CD14-positive monocyte (primary cell): ENCODE data around the gene CCDC33. TPM values are rescaled to one million over a fixed set of nuclear protein-coding genes. Genes with fewer than 3 reads are reported as not detected.

ENCODE experiments used
- DNase-seq, 3 donors: peaks; one replicate each; pipeline ENCODE4 v3.0.0-alpha.2; 2011 to 2022
- H2AFZ ChIP-seq: 2 replicates; pipeline ENCODE4 v1.6.0; 2012; ENCODE audit warnings: mild to moderate bottlenecking, low read depth, low read length, inconsistent platforms; ENCODE audit not compliant: insufficient read depth, poor library complexity, severe bottlenecking
- H3K27ac ChIP-seq, 2 donors: 1 replicate in 1 of 2; 2 replicates in 1 of 2; pipeline ENCODE4 v1.5.1; 2012 to 2013; ENCODE audit warnings: low read length in 2 of 2, control low read depth in 1 of 2, inconsistent platforms in 1 of 2, low read depth in 1 of 2, mild to moderate bottlenecking in 1 of 2
- H3K27me3 ChIP-seq, 2 donors: one replicate each; pipeline versions ENCODE4 v1.6.0 to v1.6.1; 2011 to 2013; ENCODE audit warnings: low read length in 2 of 2; ENCODE audit not compliant: control insufficient read depth in 2 of 2, insufficient read depth in 2 of 2
- H3K36me3 ChIP-seq, 2 donors: replicated peaks in 1 of 2; 1 replicate in 1 of 2; 2 replicates in 1 of 2; pipeline versions ENCODE4 v1.5.1 to v1.6.1; 2012 to 2013; ENCODE audit warnings: low read length in 2 of 2, control low read depth in 1 of 2, inconsistent platforms in 1 of 2, mild to moderate bottlenecking in 1 of 2; ENCODE audit not compliant: insufficient read depth in 2 of 2, control insufficient read depth in 1 of 2
- H3K4me1 ChIP-seq, 2 donors: 1 replicate in 1 of 2; 2 replicates in 1 of 2; pipeline versions ENCODE4 v1.5.1 to v1.6.1; 2012 to 2013; ENCODE audit warnings: low read length in 2 of 2, control low read depth in 1 of 2, inconsistent platforms in 1 of 2, mild to moderate bottlenecking in 1 of 2, moderate library complexity in 1 of 2; ENCODE audit not compliant: insufficient read depth in 2 of 2, control insufficient read depth in 1 of 2
- H3K4me2 ChIP-seq: replicated peaks from 2 replicates; pipeline ENCODE3; 2012; ENCODE audit warnings: low read length, moderate library complexity, mild to moderate bottlenecking; ENCODE audit not compliant: poor library complexity, severe bottlenecking; ENCODE audit errors: extremely low read depth
- H3K4me3 ChIP-seq, 3 experiments: fragments of 200-600 bp in 1 of 3; sonication (generic) in 1 of 3; replicated peaks in 1 of 3; 1 replicate in 2 of 3; 2 replicates in 1 of 3; pipeline ENCODE4 v1.5.1; 2011 to 2013; ENCODE audit warnings: low read length in 3 of 3, mild to moderate bottlenecking in 3 of 3, control low read depth in 2 of 3, low read depth in 2 of 3, inconsistent platforms in 1 of 3, moderate library complexity in 1 of 3
- H3K79me2 ChIP-seq: 2 replicates; pipeline ENCODE4 v1.6.0; 2012; ENCODE audit warnings: mild to moderate bottlenecking, control low read depth, inconsistent platforms, low read length, moderate library complexity; ENCODE audit not compliant: insufficient read depth
- H3K9ac ChIP-seq: 2 replicates; pipeline ENCODE4 v1.6.0; 2017; ENCODE audit warnings: low read length, mild to moderate bottlenecking; ENCODE audit not compliant: insufficient read depth, poor library complexity, severe bottlenecking
- H3K9me3 ChIP-seq, 2 donors: replicated peaks in 1 of 2; 1 replicate in 1 of 2; 2 replicates in 1 of 2; pipeline versions ENCODE4 v1.5.1 to v1.6.1; 2012 to 2013; ENCODE audit warnings: low read length in 2 of 2, control low read depth in 1 of 2; ENCODE audit not compliant: control insufficient read depth in 1 of 2, insufficient read depth in 1 of 2
- H4K20me1 ChIP-seq: 2 replicates; pipeline ENCODE4 v1.6.0; 2012; ENCODE audit warnings: mild to moderate bottlenecking, low read length, control low read depth, moderate library complexity; ENCODE audit not compliant: insufficient read depth
- H3K27ac Mint-ChIP-seq, 7 donors: one replicate each; pipeline ENCODE4 v1.8.0; 2020; ENCODE audit warnings: mild to moderate bottlenecking in 7 of 7, mixed read lengths in 7 of 7, moderate library complexity in 6 of 7, inconsistent platforms in 2 of 7
- H3K27me3 Mint-ChIP-seq, 3 donors: one replicate each; pipeline ENCODE4 v1.8.0; 2021 to 2022; ENCODE audit warnings: low read depth in 3 of 3, mild to moderate bottlenecking in 3 of 3, mixed read lengths in 3 of 3, moderate library complexity in 3 of 3, inconsistent platforms in 1 of 3
- H3K36me3 Mint-ChIP-seq, 2 donors: one replicate each; pipeline ENCODE4 v1.8.0; 2020; ENCODE audit warnings: mixed read lengths in 2 of 2, inconsistent platforms in 1 of 2, mild to moderate bottlenecking in 1 of 2
- H3K4me1 Mint-ChIP-seq: one replicate; pipeline ENCODE4 v1.8.0; 2020; ENCODE audit warnings: mild to moderate bottlenecking, mixed read lengths
- H3K4me3 Mint-ChIP-seq, 2 donors: one replicate each; pipeline ENCODE4 v1.8.0; 2020; ENCODE audit warnings: mild to moderate bottlenecking in 2 of 2, mixed read lengths in 2 of 2, moderate library complexity in 1 of 2
- H3K9me3 Mint-ChIP-seq, 7 donors: one replicate each; pipeline ENCODE4 v1.8.0; 2020 to 2022; ENCODE audit warnings: mixed read lengths in 7 of 7, mild to moderate bottlenecking in 6 of 7, moderate library complexity in 6 of 7, inconsistent platforms in 2 of 7
- WGBS: methylation state at CpG from one replicate; pipeline ENCODE4 v1.1.5; 2013; ENCODE audit warnings: missing lambda C conversion rate; ENCODE audit not compliant: insufficient coverage; 5-methylcytosine and 5-hydroxymethylcytosine counted together
- intact Hi-C, 2 donors: fragments of 100-400 bp; cut with micrococcal nuclease; formaldehyde crosslinking; loops; one replicate each; pipeline versions ENCODE4 v1.15.0 to v1.15.1; 2023
- polyA plus RNA-seq, 3 donors: library from polyadenylated mRNA; depleted of rRNA in 1 of 3; unstranded in 2 of 3; stranded (reverse) in 1 of 3; fragments of 300-500 nt in 2 of 3; fragments of >200 nt in 1 of 3; fragmentation: Illumina TruSeq in 2 of 3; gene quantifications; 1 replicate in 2 of 3; 2 replicates in 1 of 3; pipeline ENCODE4 v1.2.3, GENCODE V29; 2012 to 2021
- TF ChIP-seq, protein P1 (sequence below): fragments of 200-600 bp; IDR thresholded peaks from one replicate; pipeline ENCODE4 v1.8.0; 2022; ENCODE audit warnings: antibody characterized with exemption, mild to moderate bottlenecking

The CCDC33 gene
- polyA plus RNA-seq, 3 donors: not detected

DNA sequence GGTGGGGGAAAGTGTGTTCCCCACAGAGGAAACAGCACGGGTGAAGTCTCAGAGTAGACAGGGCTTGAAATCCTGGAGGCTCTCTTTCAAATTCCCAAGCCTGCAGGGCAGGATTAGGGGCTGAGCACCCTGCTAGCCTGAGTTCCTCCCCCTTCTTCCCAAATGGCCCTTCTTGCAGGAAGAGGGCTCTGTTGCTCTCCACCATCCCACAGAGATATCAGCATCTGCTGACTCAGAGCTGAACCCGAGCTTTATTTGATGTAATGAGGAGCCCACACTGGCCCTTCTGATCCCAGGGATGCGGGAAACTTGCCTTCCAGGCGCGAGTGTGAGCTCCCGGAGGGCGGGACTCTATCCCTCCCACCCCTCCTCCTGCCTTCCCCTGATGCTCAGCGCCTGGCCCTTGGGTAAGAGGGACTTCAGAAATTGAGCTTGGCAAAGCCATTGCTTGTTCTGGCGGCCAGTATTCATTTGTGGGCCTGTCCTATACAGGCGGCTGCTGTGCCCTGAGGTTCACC is 32.2 kb upstream of the CCDC33 start:
- intact Hi-C loops: no loop called here
- DNase-seq: no peak
- H3K36me3 Mint-ChIP-seq: no peaks in the 10 kb centered on the region
- no peaks in the 10 kb centered on the region for H3K4me1 ChIP-seq
- no peak overlapping the region for H3K4me3 Mint-ChIP-seq
- no peak overlapping the region for H3K27ac Mint-ChIP-seq
- H3K27me3 ChIP-seq: no peaks in the 10 kb centered on the region
- TF ChIP-seq, protein P1, sequence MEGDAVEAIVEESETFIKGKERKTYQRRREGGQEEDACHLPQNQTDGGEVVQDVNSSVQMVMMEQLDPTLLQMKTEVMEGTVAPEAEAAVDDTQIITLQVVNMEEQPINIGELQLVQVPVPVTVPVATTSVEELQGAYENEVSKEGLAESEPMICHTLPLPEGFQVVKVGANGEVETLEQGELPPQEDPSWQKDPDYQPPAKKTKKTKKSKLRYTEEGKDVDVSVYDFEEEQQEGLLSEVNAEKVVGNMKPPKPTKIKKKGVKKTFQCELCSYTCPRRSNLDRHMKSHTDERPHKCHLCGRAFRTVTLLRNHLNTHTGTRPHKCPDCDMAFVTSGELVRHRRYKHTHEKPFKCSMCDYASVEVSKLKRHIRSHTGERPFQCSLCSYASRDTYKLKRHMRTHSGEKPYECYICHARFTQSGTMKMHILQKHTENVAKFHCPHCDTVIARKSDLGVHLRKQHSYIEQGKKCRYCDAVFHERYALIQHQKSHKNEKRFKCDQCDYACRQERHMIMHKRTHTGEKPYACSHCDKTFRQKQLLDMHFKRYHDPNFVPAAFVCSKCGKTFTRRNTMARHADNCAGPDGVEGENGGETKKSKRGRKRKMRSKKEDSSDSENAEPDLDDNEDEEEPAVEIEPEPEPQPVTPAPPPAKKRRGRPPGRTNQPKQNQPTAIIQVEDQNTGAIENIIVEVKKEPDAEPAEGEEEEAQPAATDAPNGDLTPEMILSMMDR: no peak
- no peak overlapping the region for H3K27ac ChIP-seq
- no peak overlapping the region for H3K4me3 ChIP-seq
- no peak overlapping the region for H3K4me2 ChIP-seq
- H3K27me3 Mint-ChIP-seq: peaks cover 6 to 9% (median 9%) of the 10 kb centered on the region in 3 donors
- H4K20me1 ChIP-seq: no peaks in the 10 kb centered on the region
- no peaks in the 10 kb centered on the region for H3K36me3 ChIP-seq
- no peak overlapping the region for H3K9ac ChIP-seq
- H3K9me3 Mint-ChIP-seq: no peaks in the 10 kb centered on the region
- 80% methylated on average over 5 of the region's 10 CpGs for WGBS
- no peaks in the 10 kb centered on the region for H3K9me3 ChIP-seq
- no peak overlapping the region for H2AFZ ChIP-seq
- H3K79me2 ChIP-seq: no peaks in the 10 kb centered on the region
- H3K4me1 Mint-ChIP-seq: peaks cover 1% of the 10 kb centered on the region

DNA sequence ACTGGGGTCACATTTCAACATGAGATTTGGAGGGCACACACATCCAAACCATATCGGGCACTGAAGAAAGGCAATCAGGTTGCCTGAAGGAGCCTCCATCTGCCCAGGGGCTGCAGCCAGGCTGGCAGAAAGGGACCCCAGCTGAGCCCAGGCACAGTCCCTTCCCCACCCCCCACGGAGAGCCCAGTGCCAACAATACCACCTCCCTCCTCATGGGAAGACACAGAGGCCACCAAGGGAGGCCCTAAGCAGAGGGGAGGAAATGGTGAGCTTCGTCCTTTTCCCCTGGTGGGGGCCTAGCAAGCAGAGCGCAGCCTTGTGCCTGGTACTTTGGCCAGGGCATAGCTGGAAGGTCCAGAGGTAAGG is 30.6 kb upstream of the CCDC33 start:
- H3K27me3 Mint-ChIP-seq: peaks cover 9 to 12% (median 11%) of the 10 kb centered on the region in 3 donors
- H3K27me3 ChIP-seq: no peaks in the 10 kb centered on the region
- no peak overlapping the region for H3K4me3 Mint-ChIP-seq

More for the DNA sequence above, 30.6 kb upstream of the CCDC33 start:
- TF ChIP-seq, protein P1: no peak
- Mint-ChIP-seq H3K9me3 (no peaks in the 10 kb centered on the region), H3K27ac (no peak overlapping the region), H3K36me3 (no peaks in the 10 kb centered on the region), H3K4me1 (peaks cover 1% of the 10 kb centered on the region)
- Histone ChIP-seq H3K36me3 (no peaks in the 10 kb centered on the region), H3K4me3 (no peak overlapping the region), H3K79me2 (no peaks in the 10 kb centered on the region), H4K20me1 (no peaks in the 10 kb centered on the region), H3K4me1 (no peaks in the 10 kb centered on the region), H3K4me2 (no peak overlapping the region), H3K9me3 (no peaks in the 10 kb centered on the region), H2AFZ (no peak overlapping the region), H3K27ac (no peak overlapping the region), H3K9ac (no peak overlapping the region)
- 86% methylated on average over 3 of the region's 4 CpGs for WGBS
- intact Hi-C loops: no loop called here
- DNase-seq: no peak
